ENCODE measurements around the gene MSI2.

The MSI2 gene

DNA sequence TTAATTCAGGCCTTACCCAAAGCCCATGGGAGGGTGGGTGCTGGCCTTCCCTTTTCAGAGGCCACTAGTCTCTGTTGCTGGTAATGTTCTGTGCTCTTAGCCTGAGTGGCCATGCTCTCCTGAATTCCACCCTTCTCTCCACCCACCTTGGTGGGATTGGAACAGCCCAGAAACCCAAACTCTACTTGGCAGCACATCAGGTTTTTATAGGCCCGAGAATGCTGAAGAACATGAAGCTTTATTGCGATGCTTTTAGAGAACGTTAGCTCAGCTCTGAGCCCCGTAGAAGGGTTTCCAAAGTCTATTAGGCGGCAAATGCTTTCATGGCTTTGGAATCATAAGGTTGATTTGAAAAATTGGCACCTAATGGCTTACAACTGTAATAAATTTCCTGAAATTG, 209.3 kb downstream of the MSI2 start (continued):
- TF ChIP-seq, protein P1, sequence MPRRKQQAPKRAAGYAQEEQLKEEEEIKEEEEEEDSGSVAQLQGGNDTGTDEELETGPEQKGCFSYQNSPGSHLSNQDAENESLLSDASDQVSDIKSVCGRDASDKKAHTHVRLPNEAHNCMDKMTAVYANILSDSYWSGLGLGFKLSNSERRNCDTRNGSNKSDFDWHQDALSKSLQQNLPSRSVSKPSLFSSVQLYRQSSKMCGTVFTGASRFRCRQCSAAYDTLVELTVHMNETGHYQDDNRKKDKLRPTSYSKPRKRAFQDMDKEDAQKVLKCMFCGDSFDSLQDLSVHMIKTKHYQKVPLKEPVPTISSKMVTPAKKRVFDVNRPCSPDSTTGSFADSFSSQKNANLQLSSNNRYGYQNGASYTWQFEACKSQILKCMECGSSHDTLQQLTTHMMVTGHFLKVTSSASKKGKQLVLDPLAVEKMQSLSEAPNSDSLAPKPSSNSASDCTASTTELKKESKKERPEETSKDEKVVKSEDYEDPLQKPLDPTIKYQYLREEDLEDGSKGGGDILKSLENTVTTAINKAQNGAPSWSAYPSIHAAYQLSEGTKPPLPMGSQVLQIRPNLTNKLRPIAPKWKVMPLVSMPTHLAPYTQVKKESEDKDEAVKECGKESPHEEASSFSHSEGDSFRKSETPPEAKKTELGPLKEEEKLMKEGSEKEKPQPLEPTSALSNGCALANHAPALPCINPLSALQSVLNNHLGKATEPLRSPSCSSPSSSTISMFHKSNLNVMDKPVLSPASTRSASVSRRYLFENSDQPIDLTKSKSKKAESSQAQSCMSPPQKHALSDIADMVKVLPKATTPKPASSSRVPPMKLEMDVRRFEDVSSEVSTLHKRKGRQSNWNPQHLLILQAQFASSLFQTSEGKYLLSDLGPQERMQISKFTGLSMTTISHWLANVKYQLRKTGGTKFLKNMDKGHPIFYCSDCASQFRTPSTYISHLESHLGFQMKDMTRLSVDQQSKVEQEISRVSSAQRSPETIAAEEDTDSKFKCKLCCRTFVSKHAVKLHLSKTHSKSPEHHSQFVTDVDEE (CRISPR knock-in tag; IDR thresholded peaks at IDR 0.05) = no peak
- TF ChIP-seq CSDC2 (CRISPR knock-in tag; IDR thresholded peaks at IDR 0.05) = no peak
- TF ChIP-seq ZFP30 (CRISPR knock-in tag; IDR thresholded peaks at IDR 0.05) = no peak

DNA sequence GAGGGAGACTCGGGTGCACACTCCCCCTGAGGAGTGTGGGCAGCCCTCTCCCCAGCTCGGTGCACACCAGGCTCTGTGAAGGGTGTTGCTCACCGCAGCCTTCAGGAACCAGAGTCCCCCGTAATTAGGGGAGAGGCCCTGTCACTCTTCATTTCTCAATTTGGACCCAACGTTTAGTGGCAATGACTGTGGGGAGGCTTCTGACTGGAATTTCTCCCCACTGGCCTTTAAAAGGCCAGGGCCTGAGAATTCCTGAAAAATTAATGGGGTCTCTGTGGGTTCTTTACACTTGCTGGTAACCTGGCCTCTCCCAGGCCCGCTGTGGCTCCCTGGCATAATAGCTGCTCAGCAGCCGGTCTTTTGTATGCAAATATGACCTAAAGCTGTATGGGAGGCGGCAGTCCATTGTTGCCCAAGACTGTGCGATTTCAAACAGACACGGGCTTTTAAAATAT, 209.7 kb downstream of the MSI2 start:
- no peak for ATAC-seq
- no peak for TF ChIP-seq TCF4 (CRISPR knock-in tag; IDR thresholded peaks at IDR 0.05; ENCODE audit: borderline replicate concordance)
- TF ChIP-seq SNAI2 (CRISPR knock-in tag; IDR thresholded peaks at IDR 0.05) = no peak
- TF ChIP-seq, protein P2, sequence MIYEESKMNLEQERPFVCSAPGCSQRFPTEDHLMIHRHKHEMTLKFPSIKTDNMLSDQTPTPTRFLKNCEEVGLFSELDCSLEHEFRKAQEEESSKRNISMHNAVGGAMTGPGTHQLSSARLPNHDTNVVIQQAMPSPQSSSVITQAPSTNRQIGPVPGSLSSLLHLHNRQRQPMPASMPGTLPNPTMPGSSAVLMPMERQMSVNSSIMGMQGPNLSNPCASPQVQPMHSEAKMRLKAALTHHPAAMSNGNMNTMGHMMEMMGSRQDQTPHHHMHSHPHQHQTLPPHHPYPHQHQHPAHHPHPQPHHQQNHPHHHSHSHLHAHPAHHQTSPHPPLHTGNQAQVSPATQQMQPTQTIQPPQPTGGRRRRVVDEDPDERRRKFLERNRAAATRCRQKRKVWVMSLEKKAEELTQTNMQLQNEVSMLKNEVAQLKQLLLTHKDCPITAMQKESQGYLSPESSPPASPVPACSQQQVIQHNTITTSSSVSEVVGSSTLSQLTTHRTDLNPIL (CRISPR knock-in tag; IDR thresholded peaks at IDR 0.05; ENCODE audit: low read depth) = no peak
- no peak for TF ChIP-seq ZFP3 (CRISPR knock-in tag; IDR thresholded peaks at IDR 0.05)
- TF ChIP-seq, protein P1 (CRISPR knock-in tag; IDR thresholded peaks at IDR 0.05) = no peak
- TF ChIP-seq, protein P3, sequence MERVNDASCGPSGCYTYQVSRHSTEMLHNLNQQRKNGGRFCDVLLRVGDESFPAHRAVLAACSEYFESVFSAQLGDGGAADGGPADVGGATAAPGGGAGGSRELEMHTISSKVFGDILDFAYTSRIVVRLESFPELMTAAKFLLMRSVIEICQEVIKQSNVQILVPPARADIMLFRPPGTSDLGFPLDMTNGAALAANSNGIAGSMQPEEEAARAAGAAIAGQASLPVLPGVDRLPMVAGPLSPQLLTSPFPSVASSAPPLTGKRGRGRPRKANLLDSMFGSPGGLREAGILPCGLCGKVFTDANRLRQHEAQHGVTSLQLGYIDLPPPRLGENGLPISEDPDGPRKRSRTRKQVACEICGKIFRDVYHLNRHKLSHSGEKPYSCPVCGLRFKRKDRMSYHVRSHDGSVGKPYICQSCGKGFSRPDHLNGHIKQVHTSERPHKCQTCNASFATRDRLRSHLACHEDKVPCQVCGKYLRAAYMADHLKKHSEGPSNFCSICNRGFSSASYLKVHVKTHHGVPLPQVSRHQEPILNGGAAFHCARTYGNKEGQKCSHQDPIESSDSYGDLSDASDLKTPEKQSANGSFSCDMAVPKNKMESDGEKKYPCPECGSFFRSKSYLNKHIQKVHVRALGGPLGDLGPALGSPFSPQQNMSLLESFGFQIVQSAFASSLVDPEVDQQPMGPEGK (CRISPR knock-in tag; IDR thresholded peaks at IDR 0.05; ENCODE audit: borderline replicate concordance) = no peak
- no peak for TF ChIP-seq RARB (CRISPR knock-in tag; IDR thresholded peaks at IDR 0.05)
- no peak for TF ChIP-seq TOX (CRISPR knock-in tag; IDR thresholded peaks at IDR 0.05; ENCODE audit: borderline replicate concordance)
- TF ChIP-seq ARNTL (CRISPR knock-in tag; IDR thresholded peaks at IDR 0.05; ENCODE audit: borderline replicate concordance, low read depth) = no peak
- no peak for TF ChIP-seq ZNF8 (CRISPR knock-in tag; IDR thresholded peaks at IDR 0.05)
- TF ChIP-seq ESRRG (CRISPR knock-in tag; IDR thresholded peaks at IDR 0.05) = no peak
- no peak for TF ChIP-seq ZNF565 (CRISPR knock-in tag; conservative IDR thresholded peaks at IDR 0.05; ENCODE audit: low read depth)

DNA sequence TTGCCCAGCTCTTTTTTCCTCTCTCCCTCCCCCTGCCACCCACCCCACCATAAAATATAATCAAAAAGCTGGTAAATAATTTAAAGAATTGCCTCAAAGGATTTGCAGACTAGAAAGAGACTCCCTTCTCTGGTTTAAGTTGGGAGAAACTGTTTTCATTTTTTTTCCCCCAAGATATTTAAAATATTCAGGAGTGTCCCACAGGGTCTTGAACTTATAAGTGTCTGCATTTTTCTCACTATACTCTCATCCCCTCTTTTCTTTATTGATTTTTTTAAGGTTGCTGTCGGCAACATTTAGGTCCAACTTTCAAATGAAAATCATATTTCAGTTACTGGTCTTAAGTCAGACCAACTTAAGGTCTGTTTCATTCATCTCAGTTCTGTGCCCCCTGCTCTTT, 210.2 kb downstream of the MSI2 start:
- TF ChIP-seq PPARA (CRISPR knock-in tag; IDR thresholded peaks at IDR 0.05; ENCODE audit: borderline replicate concordance) = no peak
- TF ChIP-seq, protein P1 (CRISPR knock-in tag; IDR thresholded peaks at IDR 0.05) = no peak
- TF ChIP-seq ZC3H10 (CRISPR knock-in tag; IDR thresholded peaks at IDR 0.05) = no peak
- TF ChIP-seq RARB (CRISPR knock-in tag; IDR thresholded peaks at IDR 0.05) = no peak
- no peak for TF ChIP-seq ZNF70 (CRISPR knock-in tag; IDR thresholded peaks at IDR 0.05)
- no peak for TF ChIP-seq ISL1 (CRISPR knock-in tag; IDR thresholded peaks at IDR 0.05)
- TF ChIP-seq ZFP3 (CRISPR knock-in tag; IDR thresholded peaks at IDR 0.05) = no peak
- no peak for TF ChIP-seq OSR1 (CRISPR knock-in tag; IDR thresholded peaks at IDR 0.05)
- TF ChIP-seq, protein P3 (CRISPR knock-in tag; IDR thresholded peaks at IDR 0.05; ENCODE audit: borderline replicate concordance) = no peak
- TF ChIP-seq CSDC2 (CRISPR knock-in tag; IDR thresholded peaks at IDR 0.05) = no peak
- no peak for TF ChIP-seq SNAI2 (CRISPR knock-in tag; IDR thresholded peaks at IDR 0.05)
- no peak for TF ChIP-seq TCF4 (CRISPR knock-in tag; IDR thresholded peaks at IDR 0.05; ENCODE audit: borderline replicate concordance)
- no peak for TF ChIP-seq GLIS3 (CRISPR knock-in tag; IDR thresholded peaks at IDR 0.05)
- TF ChIP-seq ZFP30 (CRISPR knock-in tag; IDR thresholded peaks at IDR 0.05) = no peak
- TF ChIP-seq ZNF565 (CRISPR knock-in tag; conservative IDR thresholded peaks at IDR 0.05; ENCODE audit: low read depth) = no peak
- TF ChIP-seq, protein P2 (CRISPR knock-in tag; IDR thresholded peaks at IDR 0.05; ENCODE audit: low read depth) = no peak
- no peak for TF ChIP-seq TOX (CRISPR knock-in tag; IDR thresholded peaks at IDR 0.05; ENCODE audit: borderline replicate concordance)
- no peak for TF ChIP-seq BACH2 (CRISPR knock-in tag; IDR thresholded peaks at IDR 0.05; ENCODE audit: borderline replicate concordance)
- no peak for ATAC-seq
